HUES64 (cell line): ENCODE measurements around the gene CSPG4.

Experiments
- H3K27ac ChIP-seq: 2 replicates; pipeline ENCODE4 v1.7.0; 2013; ENCODE audit warnings: low read depth, low read length, inconsistent platforms
- H3K27me3 ChIP-seq: 2 replicates; pipeline ENCODE4 v1.6.1; 2013; ENCODE audit warnings: mild to moderate bottlenecking, low read length; ENCODE audit not compliant: insufficient read depth
- H3K36me3 ChIP-seq: 2 replicates; pipeline ENCODE4 v1.6.1; 2013; ENCODE audit warnings: mild to moderate bottlenecking, low read length; ENCODE audit not compliant: insufficient read depth
- H3K4me1 ChIP-seq: 2 replicates; pipeline ENCODE4 v1.6.1; 2013; ENCODE audit warnings: mild to moderate bottlenecking, low read length, moderate library complexity; ENCODE audit not compliant: insufficient read depth
- H3K4me3 ChIP-seq: 2 replicates; pipeline ENCODE4 v1.5.1; 2013; ENCODE audit warnings: mild to moderate bottlenecking, low read length, moderate library complexity
- H3K9ac ChIP-seq: 2 replicates; pipeline ENCODE4 v1.6.1; 2013; ENCODE audit warnings: mild to moderate bottlenecking, low read depth, low read length
- H3K9me3 ChIP-seq: 2 replicates; pipeline ENCODE4 v1.6.1; 2013; ENCODE audit warnings: low read depth, low read length; ENCODE audit not compliant: insufficient read depth
- WGBS: fragments of 150-250, 120-280 bp; methylation state at CpG from one replicate; pipeline ENCODE4 v1.1.7; 2013; ENCODE audit warnings: missing lambda C conversion rate; 5-methylcytosine and 5-hydroxymethylcytosine counted together

The CSPG4 gene

GRCh38 chr15:75669191-75669878 is 43.3 kb downstream of the CSPG4 start:
- Histone ChIP-seq H3K9ac (no peak overlapping the region), H3K4me3 (no peak overlapping the region), H3K4me1 (peaks cover 15% of the 10 kb centered on the region), H3K9me3 (no peaks in the 10 kb centered on the region), H3K36me3 (no peaks in the 10 kb centered on the region), H3K27me3 (no peaks in the 10 kb centered on the region), H3K27ac (no peak overlapping the region)
- WGBS: 89% methylated on average over 14 of the region's 14 CpGs

- Histone ChIP-seq H3K27ac (no peak overlapping the region), H3K27me3 (no peaks in the 10 kb centered on the region), H3K36me3 (no peaks in the 10 kb centered on the region), H3K4me3 (no peak overlapping the region), H3K4me1 (peaks cover under 1% of the 10 kb centered on the region; the same call in 1 of the 2 replicates), H3K9me3 (no peaks in the 10 kb centered on the region), H3K9ac (no peak overlapping the region)
- 87% methylated on average over 15 of the region's 15 CpGs for WGBS
These were observed 45.7 kb downstream of the CSPG4 start for GRCh38 chr15:75666823-75667501.

DNA sequence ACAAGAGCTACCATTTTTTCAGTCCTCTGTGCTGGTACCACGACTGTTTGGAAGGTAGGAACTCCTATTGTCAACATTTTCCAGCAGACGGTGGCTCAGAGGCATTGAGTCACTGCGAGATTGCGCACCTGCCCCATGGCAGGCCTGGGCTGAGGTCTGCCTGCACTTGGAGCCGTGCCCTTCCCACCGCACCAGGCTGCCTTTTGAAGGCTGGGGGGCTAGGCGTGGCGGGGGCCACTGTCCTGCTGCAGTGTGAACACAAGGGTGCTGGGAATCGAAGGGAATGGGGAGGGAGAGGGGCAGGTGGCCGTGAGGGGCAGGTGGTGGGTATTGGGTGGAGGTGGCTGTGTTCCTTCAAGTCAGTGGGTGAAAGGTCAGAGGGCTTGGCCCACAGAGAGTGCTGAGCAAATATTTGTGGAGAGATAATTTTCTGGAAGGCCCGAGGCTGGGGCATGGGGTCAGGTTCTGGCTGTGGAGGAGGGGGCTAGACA is 48.7 kb downstream of the CSPG4 start:
- H3K4me1 ChIP-seq: peaks cover 3% of the 10 kb centered on the region; the same call in 1 of the 2 replicates
- H3K9ac ChIP-seq: no peak overlapping the region; the same call in 1 of the 2 replicates
- no peak overlapping the region for H3K4me3 ChIP-seq
- no peaks in the 10 kb centered on the region for H3K27me3 ChIP-seq
- WGBS: 87% methylated on average over 11 of the region's 11 CpGs
- H3K9me3 ChIP-seq: no peaks in the 10 kb centered on the region
- H3K27ac ChIP-seq: no peak overlapping the region
- H3K36me3 ChIP-seq: no peaks in the 10 kb centered on the region; the same call in 1 of the 2 replicates

- H3K4me1 ChIP-seq: peaks cover 3% of the 10 kb centered on the region; the same call in 1 of the 2 replicates
- no peak overlapping the region for H3K27ac ChIP-seq
- H3K36me3 ChIP-seq: peaks cover 9% of the 10 kb centered on the region; the same call in 1 of the 2 replicates
- no peak overlapping the region for H3K9ac ChIP-seq
- H3K27me3 ChIP-seq: no peaks in the 10 kb centered on the region
- 92% methylated on average over 9 of the region's 9 CpGs for WGBS
- H3K9me3 ChIP-seq: no peaks in the 10 kb centered on the region
- H3K4me3 ChIP-seq: no peak overlapping the region
These were observed 49.7 kb downstream of the CSPG4 start for GRCh38 chr15:75662823-75663519.

GRCh38 chr15:75661756-75662140 is 50.9 kb downstream of the CSPG4 start:
- WGBS: 91% methylated on average over 3 of the region's 3 CpGs
- no peaks in the 10 kb centered on the region for H3K9me3 ChIP-seq
- H3K27me3 ChIP-seq: no peaks in the 10 kb centered on the region
- H3K27ac ChIP-seq: no peak overlapping the region
- H3K4me1 ChIP-seq: peaks cover 3% of the 10 kb centered on the region; the same call in 1 of the 2 replicates
- no peak overlapping the region for H3K4me3 ChIP-seq
- H3K36me3 ChIP-seq: peaks cover 13% of the 10 kb centered on the region; the same call in 1 of the 2 replicates
- no peak overlapping the region for H3K9ac ChIP-seq

GRCh38 chr15:75661100-75661755 is 51.4 kb downstream of the CSPG4 start:
- Histone ChIP-seq H3K27me3 (no peaks in the 10 kb centered on the region), H3K4me3 (no peak overlapping the region), H3K9me3 (no peaks in the 10 kb centered on the region), H3K36me3 (peaks cover 13% of the 10 kb centered on the region; the same call in 1 of the 2 replicates), H3K27ac (peak overlapping the region; percentile 54; the same call in 1 of the 2 replicates), H3K4me1 (peaks cover 3% of the 10 kb centered on the region; the same call in 1 of the 2 replicates), H3K9ac (no peak overlapping the region)
- whole genome bisulfite sequencing: 64% methylated on average over 14 of the region's 14 CpGs

GRCh38 chr15:75659928-75660645 is 52.6 kb downstream of the CSPG4 start:
- Histone ChIP-seq H3K9ac (no peak overlapping the region), H3K4me1 (peaks cover 3% of the 10 kb centered on the region; the same call in 1 of the 2 replicates), H3K9me3 (no peaks in the 10 kb centered on the region), H3K4me3 (no peak overlapping the region), H3K27me3 (no peaks in the 10 kb centered on the region), H3K27ac (no peak overlapping the region), H3K36me3 (peaks cover 13% of the 10 kb centered on the region; the same call in 1 of the 2 replicates)
- 94% methylated on average over 17 of the region's 17 CpGs for WGBS

DNA sequence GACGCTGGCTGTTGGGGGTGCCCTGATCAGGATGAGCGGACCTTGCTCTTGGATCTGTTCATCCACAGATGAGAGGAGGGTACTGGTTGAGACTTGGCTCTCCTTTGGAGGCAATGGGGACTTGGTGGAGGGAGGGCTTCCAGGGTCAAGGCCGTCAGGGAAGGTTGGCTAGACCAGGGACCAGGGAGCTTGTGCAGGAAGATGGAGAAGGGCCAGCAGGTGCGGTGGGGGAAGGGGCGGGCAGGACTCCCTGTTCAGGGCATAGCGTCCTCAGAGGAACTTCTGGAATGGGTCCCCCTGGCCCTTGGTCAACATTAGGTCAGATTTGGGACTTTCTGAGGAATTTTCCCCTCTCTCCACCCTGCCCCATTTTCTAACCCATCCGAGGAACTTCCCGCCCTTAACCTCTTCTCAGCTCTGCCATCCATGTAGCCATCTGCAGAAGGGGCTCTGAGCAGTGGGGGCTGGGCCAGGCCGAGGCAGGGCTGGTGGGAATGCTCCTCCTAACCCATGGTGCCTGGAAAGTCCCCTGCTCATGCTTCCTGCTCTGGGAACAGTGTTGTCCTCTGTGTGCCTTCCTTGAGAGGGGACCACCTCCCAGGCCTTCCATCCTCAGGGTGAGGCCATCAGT is 53.4 kb downstream of the CSPG4 start:
- Histone ChIP-seq H3K4me3 (no peak overlapping the region), H3K4me1 (peaks cover 3% of the 10 kb centered on the region; the same call in 1 of the 2 replicates), H3K27me3 (no peaks in the 10 kb centered on the region), H3K27ac (no peak overlapping the region), H3K36me3 (peaks cover 13% of the 10 kb centered on the region; the same call in 1 of the 2 replicates), H3K9ac (no peak overlapping the region), H3K9me3 (no peaks in the 10 kb centered on the region)
- WGBS: 90% methylated on average over 9 of the region's 9 CpGs

DNA sequence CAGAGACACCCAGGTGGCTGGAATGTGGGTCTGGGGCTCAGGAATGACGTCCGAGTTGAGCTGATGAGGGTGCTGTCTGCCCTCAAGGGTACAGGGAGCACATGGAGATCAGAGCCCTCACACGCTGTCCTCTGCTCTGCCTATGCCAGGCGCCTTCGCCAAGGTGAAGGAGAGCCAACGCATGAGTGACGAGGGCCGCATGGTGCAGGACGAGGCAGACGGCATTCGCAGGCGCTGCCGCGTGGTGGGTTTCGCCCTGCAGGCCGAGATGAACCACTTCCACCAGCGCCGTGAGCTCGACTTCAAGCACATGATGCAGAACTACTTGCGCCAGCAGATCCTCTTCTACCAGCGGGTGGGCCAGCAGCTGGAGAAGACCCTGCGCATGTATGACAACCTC is 55.8 kb downstream of the CSPG4 start:
- Histone ChIP-seq H3K27ac (no peak overlapping the region), H3K9ac (no peak overlapping the region), H3K4me1 (peaks cover 13% of the 10 kb centered on the region), H3K4me3 (no peak overlapping the region), H3K27me3 (no peaks in the 10 kb centered on the region), H3K9me3 (no peaks in the 10 kb centered on the region), H3K36me3 (peaks cover 13% of the 10 kb centered on the region; the same call in 1 of the 2 replicates)
- 96% methylated on average over 22 of the region's 22 CpGs for WGBS

GRCh38 chr15:75656331-75656730 is 56.3 kb downstream of the CSPG4 start:
- Histone ChIP-seq H3K27me3 (no peaks in the 10 kb centered on the region), H3K4me1 (peaks cover 16% of the 10 kb centered on the region), H3K9me3 (no peaks in the 10 kb centered on the region), H3K36me3 (peaks cover 14% of the 10 kb centered on the region; the same call in 1 of the 2 replicates), H3K4me3 (no peak overlapping the region), H3K9ac (no peak overlapping the region), H3K27ac (no peak overlapping the region)
- WGBS: 96% methylated on average over 5 of the region's 5 CpGs
